HEK293 (cell line): Measurements from ENCODE around the gene TAS2R60.

Experiments used
- CTCF ChIA-PET: fragments of 350-600 bp; formaldehyde crosslinking; extraction: SDS; loops from one replicate; lab custom pipeline; 2021; ENCODE audit warnings: antibody characterized with exemption; lab: Yijun Ruan, JAX
- POLR2A ChIA-PET: fragments of 300-600 bp; formaldehyde crosslinking; extraction: SDS; loops from one replicate; lab custom pipeline; 2020; ENCODE audit warnings: antibody characterized with exemption, inconsistent platforms; lab: Yijun Ruan, JAX
- H3K27ac ChIP-seq: fragments of 200-500 bp; sonication (Bioruptor generic); 2 replicates; pipeline ENCODE4 v1.5.1; 2014; ENCODE audit warnings: low read depth, low read length, control low read depth, inconsistent platforms; ENCODE audit errors: extremely low read depth
- H3K36me3 ChIP-seq, 2 experiments: fragments of 200-500 bp in 1 of 2; sonication (Bioruptor generic) in 1 of 2; 1 replicate in 1 of 2; 2 replicates in 1 of 2; pipeline ENCODE4 v1.5.1; 2014 to 2017; ENCODE audit warnings: inconsistent platforms in 2 of 2, low read length in 2 of 2; ENCODE audit not compliant: control insufficient read depth in 2 of 2, insufficient read depth in 1 of 2
- H3K4me1 ChIP-seq: fragments of 200-500 bp; sonication (Bioruptor generic); 2 replicates; pipeline ENCODE4 v1.5.1; 2014; ENCODE audit warnings: mild to moderate bottlenecking, low read length, inconsistent platforms; ENCODE audit not compliant: control insufficient read depth, insufficient read depth
- H3K4me3 ChIP-seq: 2 replicates; pipeline ENCODE4 v1.5.1; 2011; ENCODE audit warnings: low read depth, mild to moderate bottlenecking, control low read depth, low read length, moderate library complexity
- H3K9me3 ChIP-seq: fragments of 200-500 bp; sonication (Bioruptor generic); 2 replicates; pipeline ENCODE4 v1.5.1; 2014; ENCODE audit warnings: low read depth, low read length, inconsistent platforms; ENCODE audit not compliant: control insufficient read depth, insufficient read depth
- BCL11A ChIP-seq: fragments of 450-650 bp; formaldehyde crosslinking; IDR thresholded peaks from 2 replicates; pipeline ENCODE4 v1.5.1; 2016; ENCODE audit warnings: low read depth, missing biosample characterization, missing genetic modification characterization
- BCL11B ChIP-seq: fragments of 450-650 bp; formaldehyde crosslinking; IDR thresholded peaks from 2 replicates; pipeline ENCODE4 v1.5.1; 2016; ENCODE audit warnings: low read depth, missing biosample characterization, missing genetic modification characterization
- HOXC10 ChIP-seq: sonication (generic); formaldehyde crosslinking; IDR thresholded peaks from 2 replicates; pipeline ENCODE4 v1.8.1; 2023; ENCODE audit warnings: mild to moderate bottlenecking, missing genetic modification reagents
- KLF8 ChIP-seq: fragments of 450-650 bp; formaldehyde crosslinking; IDR thresholded peaks from 2 replicates; pipeline ENCODE4 v1.5.1; 2016; ENCODE audit warnings: missing biosample characterization, missing genetic modification characterization
- MEIS1 ChIP-seq: sonication (generic); formaldehyde crosslinking; IDR thresholded peaks from 2 replicates; pipeline ENCODE4 v1.8.1; 2022; ENCODE audit warnings: missing genetic modification reagents, mild to moderate bottlenecking, borderline replicate concordance
- PRDM1 ChIP-seq: fragments of 450-650 bp; formaldehyde crosslinking; IDR thresholded peaks from 2 replicates; pipeline ENCODE4; 2016; ENCODE audit warnings: missing biosample characterization, missing genetic modification characterization
- SCRT1 ChIP-seq: fragments of 450-650 bp; formaldehyde crosslinking; IDR thresholded peaks from 2 replicates; pipeline ENCODE4 v1.5.1; 2016; ENCODE audit warnings: missing biosample characterization, missing genetic modification characterization, borderline replicate concordance
- SP3 ChIP-seq: fragments of 450-650 bp; formaldehyde crosslinking; IDR thresholded peaks from 2 replicates; pipeline ENCODE4 v1.5.1; 2016; ENCODE audit warnings: missing biosample characterization, missing genetic modification characterization
- SP7 ChIP-seq: fragments of 450-650 bp; formaldehyde crosslinking; IDR thresholded peaks from 2 replicates; pipeline ENCODE4 v1.5.1; 2016; ENCODE audit warnings: missing biosample characterization, missing genetic modification characterization
- YY2 ChIP-seq: fragments of 450-650 bp; formaldehyde crosslinking; IDR thresholded peaks from 2 replicates; pipeline ENCODE4 v1.5.1; 2016; ENCODE audit warnings: missing biosample characterization, missing genetic modification characterization
- ZIC2 ChIP-seq: fragments of 450-650 bp; formaldehyde crosslinking; IDR thresholded peaks from 2 replicates; pipeline ENCODE4 v1.5.1; 2016; ENCODE audit warnings: missing biosample characterization, missing genetic modification characterization
- ZNF133 ChIP-seq: fragments of 450-650 bp; formaldehyde crosslinking; IDR thresholded peaks from 2 replicates; pipeline ENCODE4 v1.5.1; 2016; ENCODE audit warnings: missing biosample characterization, missing genetic modification characterization
- ZNF169 ChIP-seq: fragments of 450-650 bp; formaldehyde crosslinking; IDR thresholded peaks from 2 replicates; pipeline ENCODE4 v1.5.1; 2016; ENCODE audit warnings: missing biosample characterization, missing genetic modification characterization
- ZNF184 ChIP-seq: fragments of 450-650 bp; IDR thresholded peaks from 2 replicates; pipeline ENCODE4 v1.5.1; 2018; ENCODE audit warnings: missing biosample characterization, mild to moderate bottlenecking, missing genetic modification characterization
- ZNF23 ChIP-seq: fragments of 450-650 bp; formaldehyde crosslinking; IDR thresholded peaks from 2 replicates; pipeline ENCODE4 v1.5.1; 2016; ENCODE audit warnings: missing biosample characterization, missing genetic modification characterization, borderline replicate concordance
- ZNF239 ChIP-seq: fragments of 450-650 bp; formaldehyde crosslinking; IDR thresholded peaks from 2 replicates; pipeline ENCODE4 v1.5.1; 2016; ENCODE audit warnings: missing biosample characterization, missing genetic modification characterization
- ZNF513 ChIP-seq: fragments of 450-650 bp; IDR thresholded peaks from 2 replicates; pipeline ENCODE4 v1.5.1; 2018; ENCODE audit warnings: missing biosample characterization, missing genetic modification characterization
- ZNF626 ChIP-seq: fragments of 450-650 bp; sonication (Bioruptor Pico); formaldehyde crosslinking; IDR thresholded peaks from 2 replicates; pipeline ENCODE4 v1.5.1; 2018; ENCODE audit warnings: missing biosample characterization, missing genetic modification characterization, inconsistent platforms
- ZNF660 ChIP-seq: fragments of 450-650 bp; IDR thresholded peaks from 2 replicates; pipeline ENCODE4 v1.5.1; 2018; ENCODE audit warnings: missing biosample characterization, mild to moderate bottlenecking, missing genetic modification characterization
- ZNF76 ChIP-seq: fragments of 450-650 bp; formaldehyde crosslinking; IDR thresholded peaks from 2 replicates; pipeline ENCODE4; 2016; ENCODE audit warnings: low read depth, missing biosample characterization, missing genetic modification characterization, borderline replicate concordance
- ZSCAN4 ChIP-seq: fragments of 450-650 bp; formaldehyde crosslinking; IDR thresholded peaks from 2 replicates; pipeline ENCODE4 v1.5.1; 2017; ENCODE audit warnings: missing biosample characterization, missing genetic modification characterization
- TF ChIP-seq, protein P1 (sequence below): fragments of 450-650 bp; formaldehyde crosslinking; IDR thresholded peaks from 2 replicates; pipeline ENCODE4 v1.5.1; 2016; ENCODE audit warnings: missing biosample characterization, missing genetic modification characterization, borderline replicate concordance

TAS2R60 gene

DNA sequence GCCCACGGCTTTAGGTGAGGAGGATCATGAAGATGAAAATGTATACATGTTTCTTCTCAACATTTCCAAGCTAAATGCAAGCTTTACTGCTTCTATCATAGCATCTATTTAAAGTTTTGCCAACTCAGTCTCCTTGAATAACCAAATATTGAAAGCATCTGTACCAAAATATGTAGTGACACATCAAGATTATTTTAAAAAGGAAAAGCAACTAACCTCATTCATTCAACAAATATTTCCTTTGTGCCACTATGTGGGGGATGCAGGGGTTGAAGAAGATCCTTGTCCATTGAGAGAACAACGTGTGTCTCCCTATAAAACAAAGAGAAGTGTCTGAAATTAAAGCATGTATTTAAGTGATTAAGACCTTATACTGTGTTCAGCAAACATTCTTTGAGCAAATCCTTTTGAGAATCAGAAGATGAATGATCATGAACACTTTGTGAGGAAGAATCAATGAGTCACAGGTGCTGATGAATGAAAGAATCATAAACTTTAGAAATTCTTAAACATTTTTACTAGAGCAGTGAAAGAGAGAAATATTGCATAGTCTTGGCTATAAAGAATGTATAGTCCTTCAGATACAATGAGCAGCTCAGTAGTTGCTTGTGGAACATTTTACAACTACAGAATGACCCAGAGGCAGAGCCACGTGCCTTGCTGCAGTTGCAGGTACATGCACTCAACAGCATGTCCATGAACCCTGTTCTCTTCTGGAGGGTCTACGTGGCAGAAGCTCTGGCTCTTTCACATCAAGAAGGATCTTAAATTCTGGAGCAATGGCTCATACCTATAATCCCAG is 13.9 kb downstream of the TAS2R60 start:
- H3K27ac ChIP-seq, result no peak overlapping the region
- ChIA-PET POLR2A (no interaction called here), CTCF (interaction anchor here (0.6 to 1.5 kb wide), 2 partner anchors 39 to 40 kb away, joined by 3 read pairs; no protein-coding TSS in a partner anchor)
- no peaks in the 10 kb centered on the region for H3K4me1 ChIP-seq
- no peak for TF ChIP-seq HOXC10
- no peaks in the 10 kb centered on the region for H3K9me3 ChIP-seq
- no peak overlapping the region for H3K4me3 ChIP-seq
- no peaks in the 10 kb centered on the region for H3K36me3 ChIP-seq

DNA sequence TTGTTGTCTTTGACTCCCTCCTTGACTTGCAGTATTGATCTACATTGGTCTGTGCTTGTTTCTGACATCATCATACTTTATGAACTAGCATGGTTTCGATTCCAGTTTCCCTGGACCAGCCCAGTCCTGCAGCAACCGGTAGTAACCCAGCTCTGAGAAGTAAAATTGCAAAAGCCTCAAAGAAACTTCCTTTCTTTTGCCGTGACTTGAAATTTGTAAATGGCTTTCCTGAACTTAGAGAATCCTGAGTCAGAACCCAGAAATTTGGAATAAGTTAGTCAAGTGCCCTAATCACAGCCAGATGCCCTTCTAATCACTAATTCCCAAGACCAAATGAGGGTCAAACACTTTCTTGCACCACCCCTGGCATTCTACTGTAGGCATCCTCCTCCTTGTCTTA is 15.0 kb downstream of the TAS2R60 start:
- POLR2A ChIA-PET, result no interaction called here
- H3K4me3 ChIP-seq, result no peak overlapping the region
- no peak overlapping the region for H3K27ac ChIP-seq
- no peaks in the 10 kb centered on the region for H3K36me3 ChIP-seq
- H3K4me1 ChIP-seq, result no peaks in the 10 kb centered on the region
- CTCF ChIA-PET, result interaction anchor here (1.5 kb wide), 1 partner anchor 41 kb away, joined by 3 read pairs; no protein-coding TSS in a partner anchor
- no peak for TF ChIP-seq ZNF513 (tag by site-specific recombination)
- no peak for TF ChIP-seq ZNF169
- TF ChIP-seq ZNF76 (tag by site-specific recombination), result no peak
- TF ChIP-seq ZNF239 (tag by site-specific recombination), result no peak
- no peak for TF ChIP-seq SCRT1 (tag by site-specific recombination)
- TF ChIP-seq ZNF626 (tag by site-specific recombination), result no peak
- TF ChIP-seq, protein P1, sequence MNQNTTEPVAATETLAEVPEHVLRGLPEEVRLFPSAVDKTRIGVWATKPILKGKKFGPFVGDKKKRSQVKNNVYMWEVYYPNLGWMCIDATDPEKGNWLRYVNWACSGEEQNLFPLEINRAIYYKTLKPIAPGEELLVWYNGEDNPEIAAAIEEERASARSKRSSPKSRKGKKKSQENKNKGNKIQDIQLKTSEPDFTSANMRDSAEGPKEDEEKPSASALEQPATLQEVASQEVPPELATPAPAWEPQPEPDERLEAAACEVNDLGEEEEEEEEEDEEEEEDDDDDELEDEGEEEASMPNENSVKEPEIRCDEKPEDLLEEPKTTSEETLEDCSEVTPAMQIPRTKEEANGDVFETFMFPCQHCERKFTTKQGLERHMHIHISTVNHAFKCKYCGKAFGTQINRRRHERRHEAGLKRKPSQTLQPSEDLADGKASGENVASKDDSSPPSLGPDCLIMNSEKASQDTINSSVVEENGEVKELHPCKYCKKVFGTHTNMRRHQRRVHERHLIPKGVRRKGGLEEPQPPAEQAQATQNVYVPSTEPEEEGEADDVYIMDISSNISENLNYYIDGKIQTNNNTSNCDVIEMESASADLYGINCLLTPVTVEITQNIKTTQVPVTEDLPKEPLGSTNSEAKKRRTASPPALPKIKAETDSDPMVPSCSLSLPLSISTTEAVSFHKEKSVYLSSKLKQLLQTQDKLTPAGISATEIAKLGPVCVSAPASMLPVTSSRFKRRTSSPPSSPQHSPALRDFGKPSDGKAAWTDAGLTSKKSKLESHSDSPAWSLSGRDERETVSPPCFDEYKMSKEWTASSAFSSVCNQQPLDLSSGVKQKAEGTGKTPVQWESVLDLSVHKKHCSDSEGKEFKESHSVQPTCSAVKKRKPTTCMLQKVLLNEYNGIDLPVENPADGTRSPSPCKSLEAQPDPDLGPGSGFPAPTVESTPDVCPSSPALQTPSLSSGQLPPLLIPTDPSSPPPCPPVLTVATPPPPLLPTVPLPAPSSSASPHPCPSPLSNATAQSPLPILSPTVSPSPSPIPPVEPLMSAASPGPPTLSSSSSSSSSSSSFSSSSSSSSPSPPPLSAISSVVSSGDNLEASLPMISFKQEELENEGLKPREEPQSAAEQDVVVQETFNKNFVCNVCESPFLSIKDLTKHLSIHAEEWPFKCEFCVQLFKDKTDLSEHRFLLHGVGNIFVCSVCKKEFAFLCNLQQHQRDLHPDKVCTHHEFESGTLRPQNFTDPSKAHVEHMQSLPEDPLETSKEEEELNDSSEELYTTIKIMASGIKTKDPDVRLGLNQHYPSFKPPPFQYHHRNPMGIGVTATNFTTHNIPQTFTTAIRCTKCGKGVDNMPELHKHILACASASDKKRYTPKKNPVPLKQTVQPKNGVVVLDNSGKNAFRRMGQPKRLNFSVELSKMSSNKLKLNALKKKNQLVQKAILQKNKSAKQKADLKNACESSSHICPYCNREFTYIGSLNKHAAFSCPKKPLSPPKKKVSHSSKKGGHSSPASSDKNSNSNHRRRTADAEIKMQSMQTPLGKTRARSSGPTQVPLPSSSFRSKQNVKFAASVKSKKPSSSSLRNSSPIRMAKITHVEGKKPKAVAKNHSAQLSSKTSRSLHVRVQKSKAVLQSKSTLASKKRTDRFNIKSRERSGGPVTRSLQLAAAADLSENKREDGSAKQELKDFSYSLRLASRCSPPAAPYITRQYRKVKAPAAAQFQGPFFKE (tag by site-specific recombination), result no peak
- TF ChIP-seq SP7 (tag by site-specific recombination), result no peak
- TF ChIP-seq SP3 (tag by site-specific recombination), result no peak
- TF ChIP-seq PRDM1 (tag by site-specific recombination), result no peak
- TF ChIP-seq ZNF133 (tag by site-specific recombination), result no peak
- H3K9me3 ChIP-seq, result no peaks in the 10 kb centered on the region

DNA sequence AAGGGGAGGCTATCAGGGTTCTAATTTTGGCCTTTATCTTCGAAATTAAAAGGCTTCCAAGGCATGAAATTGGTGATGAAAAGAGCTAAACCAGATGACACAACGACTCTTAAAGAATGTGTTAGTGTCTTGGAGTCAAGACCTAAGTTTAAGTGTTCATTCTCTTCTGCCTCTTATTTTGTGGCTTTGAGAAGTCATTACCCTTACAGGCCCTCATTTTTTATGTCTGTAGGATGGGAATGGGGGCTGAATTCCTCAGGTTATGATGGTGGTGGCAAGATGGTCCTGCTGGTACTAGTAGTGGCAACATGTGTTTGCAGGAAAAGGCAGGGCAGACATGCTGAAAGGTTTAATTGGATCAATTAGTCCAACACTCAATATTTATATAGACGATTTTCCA is 15.4 kb downstream of the TAS2R60 start:
- no peaks in the 10 kb centered on the region for H3K36me3 ChIP-seq
- CTCF ChIA-PET, result no interaction called here
- POLR2A ChIA-PET, result no interaction called here
- H3K4me3 ChIP-seq, result no peak overlapping the region
- no peak overlapping the region for H3K27ac ChIP-seq
- no peaks in the 10 kb centered on the region for H3K9me3 ChIP-seq
- no peaks in the 10 kb centered on the region for H3K4me1 ChIP-seq
- TF ChIP-seq ZNF23, result no peak
- no peak for TF ChIP-seq YY2
- TF ChIP-seq BCL11A (tag by site-specific recombination), result no peak
- no peak for TF ChIP-seq ZNF184
- TF ChIP-seq ZNF513 (tag by site-specific recombination), result no peak
- TF ChIP-seq ZIC2, result no peak
- no peak for TF ChIP-seq KLF8
- TF ChIP-seq BCL11B (tag by site-specific recombination), result no peak
- no peak for TF ChIP-seq MEIS1
- no peak for TF ChIP-seq ZSCAN4
- TF ChIP-seq ZNF660 (tag by site-specific recombination), result no peak
